Smooth muscle cell (in vitro differentiated cells): Measurements from ENCODE around the gene FNBP1L. TPM values are rescaled to one million over a fixed set of nuclear protein-coding genes. Genes with fewer than 3 reads are reported as not detected.

Experiments
- DNase-seq: peaks from one replicate; lab custom pipeline; 2025; ENCODE audit not compliant: unreplicated experiment; lab: John Stamatoyannopoulos, UW
- H2AFZ ChIP-seq: fragments of 200-600 bp; sonication (generic); 2 replicates; pipeline ENCODE4 v1.6.0; 2016; ENCODE audit warnings: antibody characterized with exemption, low read depth, mild to moderate bottlenecking
- H3F3A ChIP-seq: fragments of 200-600 bp; sonication (generic); 2 replicates; pipeline ENCODE4 v1.6.0; 2017; ENCODE audit warnings: antibody characterized with exemption, low read depth
- H3K27ac ChIP-seq: fragments of 200-600 bp; sonication (generic); 2 replicates; pipeline ENCODE4 v1.5.1; 2016; ENCODE audit warnings: low read depth, mild to moderate bottlenecking
- H3K27me3 ChIP-seq: fragments of 200-600 bp; sonication (generic); 2 replicates; pipeline ENCODE4 v1.6.1; 2016; ENCODE audit warnings: low read depth, mild to moderate bottlenecking
- H3K36me3 ChIP-seq: fragments of 200-600 bp; sonication (generic); 2 replicates; pipeline ENCODE4 v1.5.1; 2016; ENCODE audit warnings: low read depth
- H3K4me1 ChIP-seq: fragments of 200-600 bp; sonication (generic); 2 replicates; pipeline ENCODE4 v1.5.1; 2016; ENCODE audit warnings: low read depth
- H3K4me2 ChIP-seq: fragments of 200-600 bp; sonication (generic); 2 replicates; pipeline ENCODE4 v1.6.0; 2016; ENCODE audit warnings: mild to moderate bottlenecking
- H3K4me3 ChIP-seq: fragments of 200-600 bp; sonication (generic); 2 replicates; pipeline ENCODE4 v1.5.1; 2016; ENCODE audit warnings: mild to moderate bottlenecking
- H3K79me2 ChIP-seq: fragments of 200-600 bp; sonication (generic); 2 replicates; pipeline ENCODE4 v1.6.0; 2016; ENCODE audit warnings: low read depth, mild to moderate bottlenecking
- H3K9ac ChIP-seq: fragments of 200-600 bp; sonication (generic); 2 replicates; pipeline ENCODE4 v1.6.0; 2016; ENCODE audit warnings: low read depth
- H3K9me3 ChIP-seq: fragments of 200-600 bp; sonication (generic); replicated peaks from 2 replicates; pipeline ENCODE4 v1.5.1; 2016; ENCODE audit warnings: low read depth
- H4K20me1 ChIP-seq: fragments of 200-600 bp; sonication (generic); 2 replicates; pipeline ENCODE4 v1.6.0; 2016; ENCODE audit warnings: low read depth
- WGBS: methylation state at CpG from one replicate; pipeline ENCODE4 v1.1.7; 2016; ENCODE audit warnings: low lambda C conversion rate; 5-methylcytosine and 5-hydroxymethylcytosine counted together
- polyA plus RNA-seq: library from polyadenylated mRNA; unstranded; fragments of >200 nt; fragmentation: Nextera tagmentation; extraction: Ambion mirVana; gene quantifications from 2 replicates; pipeline ENCODE4 v1.2.1, GENCODE V29; 2016
- total RNA-seq: library from RNA; depleted of rRNA; stranded (reverse); fragments of >200 nt; gene quantifications from 2 replicates; pipeline ENCODE4 v1.2.3, GENCODE V29; 2014
- TF ChIP-seq, protein P1 (sequence below): fragments of 200-600 bp; sonication (generic); IDR thresholded peaks from 2 replicates; pipeline ENCODE4 v1.5.1; 2017; ENCODE audit warnings: borderline replicate concordance, mild to moderate bottlenecking, antibody characterized with exemption; ENCODE audit not compliant: insufficient read depth, poor library complexity, severe bottlenecking

Gene FNBP1L
- total and polyA plus RNA-seq, 2 experiments from 2014 or later: 18.7 to 60.4 TPM

DNA sequence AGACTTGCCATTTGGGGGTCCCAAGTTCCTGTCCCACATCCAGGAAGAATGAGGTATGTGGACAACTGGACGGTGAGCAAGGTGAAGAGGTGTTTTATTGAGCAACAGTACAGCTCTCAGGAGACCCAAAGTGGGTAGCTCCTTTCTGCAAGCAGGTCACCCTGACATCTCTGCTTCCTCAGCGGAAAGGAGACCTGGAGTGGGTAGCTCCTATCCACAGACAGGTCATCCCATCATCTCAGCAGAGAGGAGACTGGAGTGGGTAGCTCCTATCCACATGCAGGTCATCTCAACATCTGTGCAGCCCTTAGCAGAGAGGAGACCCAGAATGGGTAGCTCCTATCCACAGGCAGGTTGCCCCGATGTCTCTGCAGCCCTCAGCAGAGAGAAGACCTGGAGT, 13.8 kb upstream of the FNBP1L start:
- H3K4me3 ChIP-seq: no peak overlapping the region
- no peak overlapping the region for H2AFZ ChIP-seq
- no peaks in the 10 kb centered on the region for H4K20me1 ChIP-seq
- H3K9me3 ChIP-seq: no peaks in the 10 kb centered on the region
- no peak overlapping the region for H3K4me2 ChIP-seq
- TF ChIP-seq, protein P1, sequence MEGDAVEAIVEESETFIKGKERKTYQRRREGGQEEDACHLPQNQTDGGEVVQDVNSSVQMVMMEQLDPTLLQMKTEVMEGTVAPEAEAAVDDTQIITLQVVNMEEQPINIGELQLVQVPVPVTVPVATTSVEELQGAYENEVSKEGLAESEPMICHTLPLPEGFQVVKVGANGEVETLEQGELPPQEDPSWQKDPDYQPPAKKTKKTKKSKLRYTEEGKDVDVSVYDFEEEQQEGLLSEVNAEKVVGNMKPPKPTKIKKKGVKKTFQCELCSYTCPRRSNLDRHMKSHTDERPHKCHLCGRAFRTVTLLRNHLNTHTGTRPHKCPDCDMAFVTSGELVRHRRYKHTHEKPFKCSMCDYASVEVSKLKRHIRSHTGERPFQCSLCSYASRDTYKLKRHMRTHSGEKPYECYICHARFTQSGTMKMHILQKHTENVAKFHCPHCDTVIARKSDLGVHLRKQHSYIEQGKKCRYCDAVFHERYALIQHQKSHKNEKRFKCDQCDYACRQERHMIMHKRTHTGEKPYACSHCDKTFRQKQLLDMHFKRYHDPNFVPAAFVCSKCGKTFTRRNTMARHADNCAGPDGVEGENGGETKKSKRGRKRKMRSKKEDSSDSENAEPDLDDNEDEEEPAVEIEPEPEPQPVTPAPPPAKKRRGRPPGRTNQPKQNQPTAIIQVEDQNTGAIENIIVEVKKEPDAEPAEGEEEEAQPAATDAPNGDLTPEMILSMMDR: no peak
- DNase-seq: no peak
- no peak overlapping the region for H3K9ac ChIP-seq
- no peak overlapping the region for H3K27ac ChIP-seq
- WGBS: 74% methylated on average over 3 of the region's 3 CpGs
- no peaks in the 10 kb centered on the region for H3F3A ChIP-seq
- H3K36me3 ChIP-seq: no peaks in the 10 kb centered on the region
- H3K27me3 ChIP-seq: no peaks in the 10 kb centered on the region
- no peaks in the 10 kb centered on the region for H3K4me1 ChIP-seq
- no peaks in the 10 kb centered on the region for H3K79me2 ChIP-seq

DNA sequence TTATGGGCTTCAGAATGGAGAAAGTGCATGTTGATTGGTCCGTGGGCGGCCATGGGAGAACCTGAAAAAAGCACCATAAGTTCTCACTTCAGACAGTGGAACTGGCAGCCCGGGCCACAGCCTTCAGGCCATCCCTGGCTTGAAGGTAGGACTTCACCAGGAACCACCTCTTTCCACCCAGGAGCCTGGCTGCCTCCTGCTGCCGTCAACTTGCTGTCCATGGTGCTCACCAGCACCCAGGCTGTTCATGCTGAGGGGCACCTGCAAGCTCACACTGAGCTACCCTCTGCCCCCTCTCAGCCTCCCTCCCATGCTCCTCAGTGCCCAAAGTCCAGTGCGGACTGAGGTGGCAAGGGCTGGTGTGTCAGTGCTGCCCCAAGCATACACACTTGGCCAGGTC, 12.9 kb upstream of the FNBP1L start:
- Histone ChIP-seq H3K27me3 (no peaks in the 10 kb centered on the region), H3K79me2 (no peaks in the 10 kb centered on the region), H2AFZ (no peak overlapping the region), H3K4me2 (no peak overlapping the region), H4K20me1 (no peaks in the 10 kb centered on the region), H3K9me3 (no peaks in the 10 kb centered on the region), H3K4me1 (no peaks in the 10 kb centered on the region), H3K9ac (no peak overlapping the region), H3K4me3 (no peak overlapping the region), H3F3A (no peaks in the 10 kb centered on the region), H3K36me3 (no peaks in the 10 kb centered on the region), H3K27ac (no peak overlapping the region)
- DNase-seq: no peak
- 91% methylated on average over 5 of the region's 5 CpGs for WGBS
- TF ChIP-seq, protein P1: no peak

DNA sequence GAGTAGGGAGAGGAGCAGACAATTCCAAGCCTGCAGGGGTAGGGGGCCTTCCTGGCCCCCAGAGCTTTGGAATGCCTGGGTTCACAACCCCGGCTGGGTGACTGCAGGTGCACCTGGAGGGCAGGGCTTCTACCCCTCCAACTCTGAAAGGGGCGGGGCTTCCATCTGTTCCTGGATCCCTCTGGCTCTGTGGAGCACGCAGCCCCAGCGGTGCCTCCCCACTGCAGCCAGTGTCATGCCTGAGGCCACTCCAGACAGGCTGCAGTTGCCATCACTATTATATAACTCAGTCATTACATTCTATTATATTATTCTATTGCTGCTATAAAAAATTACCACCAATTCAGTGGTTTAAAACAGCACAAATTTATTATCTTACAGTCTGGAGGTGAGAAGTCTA, 12.5 kb upstream of the FNBP1L start:
- H3F3A ChIP-seq: no peaks in the 10 kb centered on the region
- no peak for DNase-seq
- H2AFZ ChIP-seq: no peak overlapping the region
- no peaks in the 10 kb centered on the region for H4K20me1 ChIP-seq
- H3K4me1 ChIP-seq: no peaks in the 10 kb centered on the region
- no peaks in the 10 kb centered on the region for H3K27me3 ChIP-seq
- H3K27ac ChIP-seq: no peak overlapping the region
- no peak overlapping the region for H3K4me3 ChIP-seq
- 78% methylated on average over 4 of the region's 4 CpGs for WGBS
- no peak overlapping the region for H3K9ac ChIP-seq
- TF ChIP-seq, protein P1: no peak
- no peaks in the 10 kb centered on the region for H3K79me2 ChIP-seq
- no peak overlapping the region for H3K4me2 ChIP-seq
- no peaks in the 10 kb centered on the region for H3K9me3 ChIP-seq
- H3K36me3 ChIP-seq: no peaks in the 10 kb centered on the region

DNA sequence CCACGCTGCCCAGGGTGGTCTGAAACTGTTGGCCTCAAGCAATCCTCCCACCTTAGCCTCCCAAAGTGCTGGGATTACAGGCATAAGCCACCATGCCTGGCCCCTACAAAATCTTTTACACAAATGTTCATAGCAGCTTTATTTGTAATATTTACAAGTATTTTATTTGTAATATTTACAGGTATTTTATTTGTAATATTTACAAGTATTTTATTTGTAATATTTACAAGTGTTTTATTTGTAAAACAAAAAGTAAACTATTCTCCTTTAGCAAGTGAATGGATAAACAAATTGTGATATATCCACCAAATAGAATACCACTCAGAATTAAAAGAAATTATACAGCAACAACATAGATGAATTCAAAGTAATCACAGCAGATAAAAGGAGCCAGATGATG, 11.4 kb upstream of the FNBP1L start:
- TF ChIP-seq, protein P1: no peak
- H3K27me3 ChIP-seq: no peaks in the 10 kb centered on the region
- no peaks in the 10 kb centered on the region for H4K20me1 ChIP-seq
- H3K36me3 ChIP-seq: no peaks in the 10 kb centered on the region
- no peak overlapping the region for H2AFZ ChIP-seq
- H3K79me2 ChIP-seq: no peaks in the 10 kb centered on the region
- 75% methylated on average over 1 of the region's 1 CpG for WGBS
- no peaks in the 10 kb centered on the region for H3K4me1 ChIP-seq
- H3K4me2 ChIP-seq: no peak overlapping the region
- no peak for DNase-seq
- H3K9ac ChIP-seq: no peak overlapping the region
- H3K4me3 ChIP-seq: no peak overlapping the region
- no peaks in the 10 kb centered on the region for H3F3A ChIP-seq
- no peaks in the 10 kb centered on the region for H3K9me3 ChIP-seq
- no peak overlapping the region for H3K27ac ChIP-seq
